IPS-18c (cell line): ENCODE data around the gene VWCE.

Experiments
- H3K4me3 ChIP-seq: 2 replicates; pipeline ENCODE4 v1.7.0; 2013; ENCODE audit warnings: low read depth, mild to moderate bottlenecking, low read length, moderate library complexity; ENCODE audit not compliant: insufficient read depth
- H3K9me3 ChIP-seq: one replicate; pipeline ENCODE4 v1.6.1; 2013; ENCODE audit warnings: mild to moderate bottlenecking, low read length, moderate library complexity; ENCODE audit not compliant: control insufficient read depth, insufficient read depth

The VWCE gene

DNA sequence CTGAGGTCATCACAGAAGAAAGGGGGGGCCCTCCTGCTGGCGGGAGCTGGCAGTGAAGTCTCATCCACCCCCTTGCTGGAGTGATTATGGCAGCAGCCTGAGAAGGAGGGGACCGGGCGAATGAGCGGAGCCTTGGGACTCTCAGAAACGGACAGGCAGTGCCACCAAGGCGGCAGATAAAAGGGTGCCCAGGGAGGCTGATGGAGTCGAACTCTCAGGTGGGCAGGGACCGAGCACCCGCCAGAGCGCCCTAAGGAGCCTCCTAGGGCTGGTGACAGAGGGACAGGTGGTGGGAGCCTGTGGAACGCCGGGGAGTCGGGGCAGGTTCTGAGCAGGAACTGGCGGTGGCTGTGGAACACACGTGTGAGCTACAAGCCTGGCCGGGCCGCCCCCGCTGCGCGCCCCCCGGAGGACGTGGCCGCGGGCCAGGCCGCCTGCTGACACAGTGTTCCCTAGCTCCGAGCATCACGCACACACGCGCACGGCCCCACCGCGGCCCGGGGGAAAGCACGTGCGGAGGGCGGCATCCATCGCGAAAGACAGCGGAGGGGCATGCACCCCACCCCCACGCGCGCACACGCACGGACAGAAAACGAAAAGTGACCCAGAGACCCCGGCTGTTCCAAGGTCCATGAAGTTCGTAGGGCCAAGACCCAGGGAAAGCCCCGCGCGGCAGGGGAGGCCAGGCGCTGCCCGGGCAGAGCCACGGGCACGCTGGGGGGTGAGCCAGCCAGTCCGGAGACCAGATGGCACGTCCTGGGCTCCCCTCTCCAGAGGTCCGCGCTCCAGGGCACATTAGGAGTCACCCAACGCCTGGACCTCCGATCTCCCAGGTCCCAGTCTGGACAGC lies 1.0 kb downstream of the VWCE start:
- Histone ChIP-seq H3K9me3 (no peaks in the 10 kb centered on the region), H3K4me3 (peak overlapping the region; percentile 73)

DNA sequence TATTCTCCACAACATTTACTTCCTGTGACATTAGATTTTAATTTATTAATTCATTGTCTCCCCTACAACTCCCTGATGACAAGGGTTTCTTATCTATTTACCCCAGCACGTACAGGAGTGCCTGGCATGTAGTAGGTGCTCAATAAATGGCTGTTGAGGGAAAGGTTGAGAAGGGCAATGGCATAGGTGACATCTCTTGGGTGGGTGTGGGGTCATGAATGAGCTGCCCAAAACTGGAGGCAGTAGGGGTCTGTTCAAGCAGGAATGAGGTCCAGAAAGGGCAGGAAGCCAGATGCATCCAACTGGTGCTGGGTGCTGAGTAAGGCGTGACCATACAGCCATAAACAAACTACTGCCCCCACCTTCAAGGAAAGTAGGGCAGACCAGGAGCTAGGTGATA lies 2.8 kb downstream of the VWCE start:
- Histone ChIP-seq H3K4me3 (no peak overlapping the region), H3K9me3 (no peaks in the 10 kb centered on the region)

DNA sequence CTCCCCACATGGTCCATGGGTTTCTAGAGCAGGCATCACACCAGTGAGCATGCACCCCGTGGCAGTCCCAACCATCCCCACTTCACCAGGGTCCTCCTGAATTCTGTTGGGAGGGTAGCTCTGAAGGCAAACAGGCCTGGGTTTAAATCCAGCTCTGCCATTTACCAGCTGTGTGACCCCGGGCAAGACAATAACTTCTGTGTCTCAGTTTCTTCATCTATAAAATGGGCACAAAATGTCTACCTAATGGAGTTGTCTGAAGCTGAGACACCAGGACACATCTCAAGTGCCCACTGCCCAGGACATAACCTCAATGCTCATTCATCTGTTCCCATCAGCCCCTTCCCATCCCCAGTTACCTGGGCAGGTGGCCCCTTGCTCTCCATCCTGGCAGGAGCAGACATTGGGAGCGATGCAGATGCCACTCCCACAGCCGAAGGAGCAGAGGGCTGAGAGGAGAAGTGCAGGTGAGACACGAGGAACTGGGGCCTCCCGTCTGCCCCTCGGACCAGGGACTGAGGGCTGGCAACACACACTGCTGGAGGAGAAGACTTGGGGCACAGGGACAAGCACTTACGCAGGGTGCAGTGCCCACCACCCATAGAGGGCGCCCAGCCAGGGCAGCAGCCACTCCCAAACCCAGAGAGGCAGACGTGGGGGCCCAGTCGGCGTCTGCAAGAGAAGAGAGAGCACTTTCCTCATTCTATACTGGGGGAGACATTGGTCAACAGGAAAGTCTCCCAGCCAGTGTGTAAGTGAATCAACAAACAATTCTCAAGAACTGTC lies 4.0 kb downstream of the VWCE start:
- Histone ChIP-seq H3K4me3 (no peak overlapping the region), H3K9me3 (no peaks in the 10 kb centered on the region)

DNA sequence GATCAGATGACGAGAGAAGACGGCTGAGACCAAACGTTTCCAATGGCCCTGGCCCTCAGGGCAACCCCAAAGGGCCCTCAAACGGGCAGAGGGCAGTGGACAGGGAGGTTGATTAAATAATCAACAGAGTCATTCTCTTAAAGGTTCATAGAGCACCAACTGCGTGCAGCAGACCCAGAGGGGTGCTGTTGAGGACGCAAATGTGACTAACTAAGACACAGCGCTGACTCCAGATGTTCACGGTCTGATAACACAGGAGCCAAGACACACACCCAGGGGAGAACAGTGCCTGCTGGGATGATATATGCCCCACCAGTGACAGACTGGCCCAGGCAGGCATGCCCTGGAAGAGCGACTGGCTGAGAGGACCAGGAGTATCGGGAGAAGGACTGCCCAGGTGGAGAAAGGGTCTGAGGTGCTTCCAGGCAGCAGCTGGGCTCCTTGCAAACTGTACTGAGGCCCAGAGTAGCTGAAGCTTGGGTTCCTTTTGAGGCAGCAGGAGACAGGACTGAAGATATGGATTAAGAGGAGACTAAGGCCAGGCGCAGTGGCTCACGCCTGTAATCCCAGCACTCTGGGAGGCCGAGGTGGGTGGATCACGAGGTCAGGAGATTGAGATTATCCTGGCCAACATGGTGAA lies 7.7 kb downstream of the VWCE start:
- no peaks in the 10 kb centered on the region for H3K9me3 ChIP-seq
- no peak overlapping the region for H3K4me3 ChIP-seq

DNA sequence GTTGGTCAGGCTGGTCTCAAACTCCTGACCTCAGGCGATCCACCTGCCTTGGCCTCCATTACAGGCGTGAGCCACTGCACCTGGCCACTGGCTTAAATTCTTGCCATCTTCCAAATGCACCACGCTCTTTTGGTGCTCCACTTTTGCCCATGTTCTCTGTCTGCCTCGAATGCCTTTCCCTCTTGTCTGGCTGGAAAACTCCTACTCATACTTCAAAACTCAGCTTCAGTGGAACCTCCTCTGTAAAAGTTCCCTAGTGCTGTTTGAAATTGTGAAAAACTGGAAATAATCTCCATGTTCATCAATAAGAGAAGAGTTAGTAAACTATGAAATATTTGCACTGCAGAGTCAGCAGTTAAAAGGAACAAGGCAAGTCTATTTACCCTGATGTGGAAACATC lies 11.5 kb downstream of the VWCE start:
- H3K4me3 ChIP-seq: no peak overlapping the region
- no peaks in the 10 kb centered on the region for H3K9me3 ChIP-seq

DNA sequence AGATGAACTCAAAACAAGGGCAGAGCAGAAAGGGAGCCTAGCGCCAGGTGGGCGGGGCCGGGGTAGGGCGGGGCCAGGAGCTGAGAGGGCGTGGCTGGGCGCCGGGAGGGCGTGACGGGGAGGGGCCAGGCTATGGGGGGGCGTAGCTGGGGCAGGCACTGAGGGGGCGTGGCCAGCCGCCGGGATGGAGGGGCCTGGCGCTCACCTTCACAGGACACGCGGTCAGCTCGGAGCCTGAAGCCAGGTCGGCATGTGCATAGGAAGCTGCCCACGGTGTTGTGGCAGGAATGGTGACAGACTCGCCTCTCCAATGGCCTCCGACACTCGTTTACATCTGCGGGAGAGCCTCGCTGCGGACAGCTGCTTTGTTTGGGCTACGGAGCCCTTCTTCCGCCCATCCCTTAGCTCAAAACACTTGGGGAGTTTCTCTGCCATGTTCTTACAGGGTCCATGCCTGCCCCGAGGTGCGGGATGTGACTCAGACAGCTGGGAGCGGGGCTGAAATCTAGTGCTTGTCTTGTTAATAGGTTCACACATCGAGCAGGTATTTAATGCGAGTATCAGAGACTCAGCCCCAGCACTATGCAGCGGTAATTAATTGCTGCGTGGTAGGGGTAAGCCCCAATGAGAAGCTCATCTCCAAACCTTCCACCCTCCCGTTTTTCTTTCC lies 13.4 kb downstream of the VWCE start:
- Histone ChIP-seq H3K4me3 (0 out of 2 replicates have a peak overlapping the region, but pooled peaks have one; percentile 26), H3K9me3 (no peaks in the 10 kb centered on the region)

DNA sequence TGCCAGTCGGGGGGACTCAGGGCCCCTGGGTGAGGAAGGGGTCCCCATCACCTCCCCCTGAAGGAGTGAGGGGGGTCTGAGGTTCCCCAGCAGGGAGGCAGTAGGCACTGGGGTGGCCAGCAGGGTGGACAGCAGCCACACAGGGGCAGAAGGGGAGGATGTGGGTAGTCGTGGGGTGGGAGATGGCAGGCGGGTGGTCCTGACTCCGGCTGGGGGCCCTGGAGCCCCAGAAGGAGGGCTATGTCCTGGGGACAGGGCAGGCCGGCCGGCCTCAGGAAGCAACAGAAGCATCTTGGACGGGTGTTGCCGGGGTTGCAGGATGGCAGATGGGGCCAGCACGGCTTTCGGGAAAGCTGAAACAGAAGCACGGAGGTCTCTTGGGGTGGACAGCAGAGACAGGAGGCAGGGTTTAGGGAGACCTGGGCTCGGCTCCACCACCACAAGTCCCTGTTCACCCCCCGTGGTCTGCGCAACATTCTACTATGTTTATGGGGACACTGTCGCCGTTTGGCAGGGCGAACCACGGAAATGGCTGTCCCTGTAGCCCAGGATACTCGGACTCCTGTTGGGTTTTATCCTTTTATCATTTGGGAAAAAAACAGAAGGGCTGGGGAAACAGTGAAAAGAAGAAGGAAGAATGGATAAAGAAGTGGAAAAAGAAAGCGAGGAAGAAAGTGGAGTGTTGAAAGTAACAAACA lies 14.1 kb downstream of the VWCE start:
- no peaks in the 10 kb centered on the region for H3K9me3 ChIP-seq
- H3K4me3 ChIP-seq: no peak overlapping the region

DNA sequence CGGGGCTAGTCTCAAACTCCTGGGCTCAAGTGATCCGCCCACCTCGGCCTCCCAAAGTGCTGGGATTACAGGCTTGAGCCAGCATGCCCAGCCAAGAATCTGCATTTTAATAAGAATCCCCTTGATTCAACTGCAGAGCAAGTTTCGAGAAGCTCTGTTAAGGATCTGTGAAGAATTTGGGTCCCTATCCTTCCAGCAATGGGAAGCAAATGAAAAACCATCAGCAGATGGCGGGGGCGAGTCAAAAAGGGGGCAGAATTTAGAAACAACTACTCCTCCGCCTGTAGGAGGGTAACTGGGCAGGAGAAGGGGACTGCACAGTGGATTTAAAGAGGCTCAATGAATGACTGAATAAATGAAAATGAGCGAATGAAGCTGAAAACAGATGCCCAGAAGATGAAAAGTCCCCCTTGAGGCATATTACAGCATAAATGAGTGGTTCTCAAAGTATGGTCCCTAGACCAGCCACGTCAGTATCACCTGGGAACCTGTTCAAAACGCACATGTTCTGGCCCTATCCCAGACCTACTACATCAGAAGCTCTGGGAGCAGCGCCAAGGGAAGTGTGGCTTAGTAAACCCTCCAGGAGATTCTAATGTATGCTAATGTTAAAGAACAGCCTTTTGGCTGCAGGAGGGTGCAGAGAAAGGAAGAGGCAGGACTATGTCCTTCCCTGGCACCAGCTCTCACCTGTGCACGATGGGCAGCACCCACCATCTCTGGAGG lies 15.0 kb downstream of the VWCE start:
- H3K4me3 ChIP-seq: no peak overlapping the region

DNA sequence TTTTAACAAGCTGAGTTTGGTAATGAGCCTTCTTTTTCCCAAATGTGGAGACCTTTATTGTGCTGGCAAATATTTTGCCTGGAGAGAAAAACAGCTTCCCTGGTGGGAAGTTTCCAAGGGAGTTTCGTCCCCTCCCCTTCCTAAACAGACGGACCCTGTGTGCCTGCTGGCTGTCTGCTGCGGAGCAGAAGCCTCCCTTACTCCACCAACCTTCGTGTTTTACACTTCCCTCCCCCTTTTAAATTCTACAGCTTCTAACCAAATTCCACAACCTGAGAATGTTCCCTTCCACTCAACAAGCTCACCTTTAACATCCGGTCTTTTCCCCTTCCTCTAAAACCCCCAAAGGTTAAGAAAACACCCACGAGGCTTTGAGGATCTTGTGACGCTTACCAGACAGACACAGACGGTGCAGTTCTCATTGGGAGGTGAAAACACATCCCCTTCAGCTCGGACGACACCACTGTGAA lies 17.1 kb downstream of the VWCE start:
- H3K9me3 ChIP-seq: no peaks in the 10 kb centered on the region
- H3K4me3 ChIP-seq: no peak overlapping the region

More for the DNA sequence above, 15.0 kb downstream of the VWCE start:
- no peaks in the 10 kb centered on the region for H3K9me3 ChIP-seq

DNA sequence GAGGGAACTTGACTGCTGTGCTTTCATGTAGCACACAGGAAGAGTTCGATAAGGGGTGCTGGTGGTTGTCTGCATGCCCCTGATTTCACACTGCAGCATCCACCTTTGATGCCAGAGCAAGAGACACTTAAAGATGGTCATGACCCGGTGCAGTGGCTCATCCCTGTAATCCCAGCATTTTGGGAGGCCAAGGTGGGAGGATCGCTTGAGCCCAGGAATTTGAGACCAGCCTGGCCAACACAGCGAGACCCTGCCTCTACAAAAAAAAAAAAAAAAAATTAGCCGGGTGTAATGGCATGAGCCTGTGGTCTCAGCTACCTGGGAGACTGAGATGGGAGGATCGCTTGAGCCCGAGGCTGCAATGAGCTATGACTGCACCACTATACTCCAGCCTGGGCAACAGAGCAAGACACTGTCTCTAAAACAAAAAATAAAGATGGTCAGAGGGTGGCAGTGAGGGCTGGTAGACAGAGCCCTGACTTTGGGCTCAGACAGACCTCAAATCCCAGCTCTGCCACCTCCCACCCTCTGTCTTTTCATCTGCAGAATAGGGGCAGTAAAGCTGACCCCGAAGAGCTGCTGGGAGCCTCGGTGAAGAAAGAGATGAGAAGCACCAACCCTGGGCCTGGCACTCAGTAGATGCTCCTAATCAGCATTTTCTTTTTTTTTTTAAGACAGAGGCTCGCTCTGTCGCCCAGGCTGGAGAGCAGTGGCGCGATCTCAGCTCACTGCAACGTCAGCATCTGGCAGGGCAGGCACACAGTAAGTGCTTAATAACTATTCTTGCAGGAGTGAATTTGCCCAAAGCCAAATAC lies 17.7 kb downstream of the VWCE start:
- Histone ChIP-seq H3K4me3 (no peak overlapping the region), H3K9me3 (no peaks in the 10 kb centered on the region)

DNA sequence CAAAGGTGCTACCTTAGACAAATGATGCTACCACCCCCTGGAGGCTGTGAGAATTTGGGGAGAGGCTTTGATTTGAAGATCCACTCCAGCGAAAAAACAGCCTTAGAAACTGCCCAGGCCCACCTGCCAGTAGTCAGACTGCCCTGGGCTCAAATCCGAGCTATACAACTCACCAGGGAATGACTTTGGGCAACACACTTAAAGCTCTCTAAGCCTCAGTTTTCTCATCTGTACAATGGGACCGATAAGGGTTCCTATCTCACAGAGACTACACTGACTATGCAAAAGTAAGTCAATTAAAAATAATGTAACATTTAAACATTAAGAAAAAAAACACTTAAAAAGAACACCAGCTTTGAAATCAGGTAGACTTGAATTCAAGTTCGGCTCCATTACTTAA lies 19.9 kb downstream of the VWCE start:
- Histone ChIP-seq H3K9me3 (peaks cover under 1% of the 10 kb centered on the region), H3K4me3 (no peak overlapping the region)

DNA sequence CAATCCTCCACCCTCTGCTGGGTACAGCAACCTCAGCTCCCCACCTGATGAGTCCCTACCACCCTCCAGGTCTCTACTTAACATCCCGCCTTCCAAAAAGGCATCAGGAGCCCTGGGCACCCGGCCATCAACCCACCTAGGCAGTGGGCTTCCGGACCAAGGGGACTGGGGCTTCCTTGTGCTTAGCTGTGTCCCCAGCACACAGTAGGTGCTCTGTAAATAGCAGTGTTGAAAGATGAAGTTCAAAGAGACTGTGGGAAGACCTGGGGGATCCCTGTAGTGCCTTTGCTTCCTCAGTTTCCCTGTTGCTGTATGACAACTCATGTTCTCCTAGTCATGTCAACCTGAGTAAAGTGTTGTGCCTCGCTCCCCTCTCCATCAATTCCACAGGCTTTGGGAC lies 21.0 kb downstream of the VWCE start:
- no peak overlapping the region for H3K4me3 ChIP-seq
- peaks cover 2% of the 10 kb centered on the region for H3K9me3 ChIP-seq

DNA sequence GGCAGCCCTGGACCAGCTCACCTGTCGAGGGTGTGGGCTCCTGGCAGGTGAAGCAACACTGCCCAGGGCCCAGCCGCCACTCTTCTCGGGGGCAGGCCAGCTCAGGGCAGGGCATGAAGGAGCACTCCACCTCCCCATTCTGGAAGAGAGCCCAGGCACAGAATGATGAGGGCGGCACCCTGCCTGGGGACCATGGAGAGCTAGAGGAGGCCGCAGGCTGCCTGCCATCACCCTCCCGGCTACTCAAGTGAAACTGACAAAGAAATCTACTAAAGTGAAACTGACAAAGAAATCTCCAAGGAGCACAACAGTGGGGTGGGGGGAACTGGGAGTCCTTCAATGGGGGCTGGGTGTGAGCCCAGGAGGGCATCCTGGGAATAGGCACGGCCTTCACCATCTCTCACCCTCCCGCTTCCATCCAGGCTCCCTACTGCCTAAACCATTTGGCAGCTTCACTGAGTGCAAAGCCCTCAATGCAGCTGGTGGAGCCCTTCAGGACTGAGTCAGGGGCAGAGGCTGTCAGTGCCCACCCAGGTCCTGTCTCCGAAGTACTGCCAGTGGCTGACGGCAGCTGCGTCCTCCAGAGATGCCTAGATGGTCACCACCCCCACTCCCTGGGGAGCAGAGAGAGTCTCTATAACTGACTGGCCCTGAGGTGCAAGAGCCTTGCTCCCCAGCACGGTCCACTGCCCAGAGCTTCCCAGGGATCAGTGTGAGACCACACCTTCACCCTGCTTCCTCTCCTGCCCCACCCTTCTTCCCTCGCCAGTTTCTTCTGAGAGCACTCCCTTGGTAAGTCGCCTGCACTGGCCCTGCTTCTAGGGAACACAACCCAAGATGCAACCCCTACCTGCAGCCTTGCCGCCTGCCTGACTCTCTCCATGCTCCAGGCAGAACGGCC lies 21.7 kb downstream of the VWCE start:
- Histone ChIP-seq H3K4me3 (no peak overlapping the region), H3K9me3 (peaks cover 2% of the 10 kb centered on the region)

DNA sequence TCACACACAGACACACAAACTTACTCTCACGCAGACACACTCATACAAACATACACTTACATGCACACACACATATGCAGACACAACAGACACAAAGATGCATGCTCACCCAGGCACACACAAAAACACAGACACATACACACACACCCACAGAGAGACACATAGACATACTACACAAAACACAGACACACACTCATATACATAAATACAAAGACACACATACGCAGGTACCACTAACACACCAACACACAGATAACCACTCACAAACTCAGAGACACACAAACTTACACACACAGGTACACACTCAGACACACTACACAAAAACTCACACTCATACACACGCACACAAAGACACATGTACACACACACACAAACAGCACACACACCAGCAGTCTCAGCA lies 22.4 kb downstream of the VWCE start:
- H3K9me3 ChIP-seq: peaks cover 2% of the 10 kb centered on the region
- no peak overlapping the region for H3K4me3 ChIP-seq
